Activated CD8-positive, alpha-beta memory T cell treated with anti-CD3 and anti-CD28 coated beads for 4 hours (primary cell): ENCODE measurements around the gene CDC42EP2.
A peak's percentile ranks its signal among the peaks of the same experiment; 100 is the strongest.
"Not testable (repeated sequence)": the region's sequence is repeated elsewhere in the genome, so short reads cannot be mapped to it uniquely, and the experiment has no call there.

Experiments
- DNase-seq, 2 donors: peaks; one replicate each; pipeline ENCODE4 v3.0.0-alpha.2; 2020; ENCODE audit warnings: low read depth in 2 of 2

CDC42EP2 gene

DNA sequence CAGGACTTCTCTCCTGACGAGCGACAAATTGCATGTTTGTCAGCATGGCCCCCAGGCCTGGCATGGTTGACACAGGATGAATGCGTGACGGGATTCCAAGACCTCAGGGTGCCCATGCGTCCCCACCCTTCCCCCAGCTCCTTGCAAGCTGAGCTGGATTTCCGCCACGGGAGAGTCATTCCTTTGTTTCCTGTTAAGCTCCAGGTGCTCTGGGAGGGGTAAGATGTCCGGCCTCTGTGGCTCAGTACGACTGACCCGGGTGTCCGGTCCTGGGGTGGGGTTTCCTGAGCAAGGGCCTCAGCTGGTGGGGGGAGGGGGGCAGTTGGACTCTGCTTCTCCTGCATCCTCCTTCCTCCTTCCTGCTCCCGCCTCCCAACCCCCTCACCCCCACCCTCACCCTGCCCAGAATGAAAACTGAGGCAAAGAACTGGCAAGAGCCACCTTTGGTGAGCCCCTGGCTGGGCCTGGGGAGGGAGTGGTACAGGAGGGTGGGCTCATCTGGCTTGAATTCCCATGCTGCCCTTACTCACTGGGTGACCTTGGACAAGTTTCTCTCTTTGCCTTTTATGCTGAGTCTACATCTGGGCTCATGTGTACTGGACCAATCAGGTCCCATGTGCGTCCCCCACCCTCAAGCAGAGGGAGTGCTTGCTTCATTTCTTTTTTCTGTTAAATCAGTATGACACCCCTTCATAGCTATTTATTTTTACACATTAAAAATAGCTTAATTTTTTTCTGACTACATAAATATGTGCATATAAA is 2.5 kb downstream of the CDC42EP2 start:
- no peak for DNase-seq

DNA sequence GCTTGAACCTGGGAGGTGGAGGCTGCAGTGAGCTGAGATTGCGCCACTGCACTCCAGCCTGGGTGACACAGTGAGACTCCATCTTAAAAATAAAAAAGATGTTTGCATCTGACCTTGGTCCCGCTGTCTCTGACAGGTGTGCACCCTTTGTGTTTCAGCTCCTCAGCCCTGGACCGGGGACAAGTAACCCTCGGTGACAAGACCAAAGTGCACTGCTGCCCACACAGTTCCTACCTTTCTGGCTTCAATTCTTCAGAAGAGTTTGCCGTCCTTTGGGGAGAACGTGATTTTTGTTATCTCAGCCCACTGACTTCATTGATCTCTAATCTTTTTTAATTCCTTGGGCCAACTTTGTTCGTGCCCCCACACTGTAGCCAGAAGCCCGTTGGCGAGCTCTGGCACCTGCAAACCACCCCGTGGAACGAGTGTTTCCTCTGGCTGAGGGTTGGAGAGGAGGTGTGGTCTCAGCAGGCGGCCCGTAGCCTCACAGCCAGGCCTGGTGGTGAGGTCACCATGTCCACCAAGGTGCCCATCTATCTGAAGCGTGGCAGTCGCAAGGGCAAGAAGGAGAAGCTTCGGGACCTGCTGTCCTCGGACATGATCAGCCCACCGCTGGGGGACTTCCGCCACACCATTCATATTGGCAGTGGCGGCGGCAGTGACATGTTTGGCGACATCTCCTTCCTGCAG is 5.9 kb downstream of the CDC42EP2 start:
- DNase-seq = no peak

DNA sequence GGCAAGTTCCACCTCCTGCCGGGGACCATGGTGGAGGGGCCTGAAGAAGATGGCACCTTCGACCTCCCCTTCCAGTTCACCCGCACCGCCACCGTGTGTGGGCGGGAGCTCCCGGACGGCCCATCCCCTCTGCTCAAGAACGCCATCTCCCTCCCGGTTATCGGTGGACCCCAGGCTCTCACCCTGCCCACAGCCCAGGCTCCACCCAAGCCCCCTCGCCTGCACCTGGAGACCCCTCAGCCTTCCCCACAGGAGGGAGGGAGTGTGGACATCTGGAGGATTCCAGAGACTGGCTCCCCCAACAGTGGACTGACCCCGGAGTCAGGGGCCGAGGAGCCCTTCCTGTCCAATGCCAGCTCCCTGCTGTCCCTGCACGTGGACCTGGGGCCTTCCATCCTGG is 6.4 kb downstream of the CDC42EP2 start:
- DNase-seq = no peak

DNA sequence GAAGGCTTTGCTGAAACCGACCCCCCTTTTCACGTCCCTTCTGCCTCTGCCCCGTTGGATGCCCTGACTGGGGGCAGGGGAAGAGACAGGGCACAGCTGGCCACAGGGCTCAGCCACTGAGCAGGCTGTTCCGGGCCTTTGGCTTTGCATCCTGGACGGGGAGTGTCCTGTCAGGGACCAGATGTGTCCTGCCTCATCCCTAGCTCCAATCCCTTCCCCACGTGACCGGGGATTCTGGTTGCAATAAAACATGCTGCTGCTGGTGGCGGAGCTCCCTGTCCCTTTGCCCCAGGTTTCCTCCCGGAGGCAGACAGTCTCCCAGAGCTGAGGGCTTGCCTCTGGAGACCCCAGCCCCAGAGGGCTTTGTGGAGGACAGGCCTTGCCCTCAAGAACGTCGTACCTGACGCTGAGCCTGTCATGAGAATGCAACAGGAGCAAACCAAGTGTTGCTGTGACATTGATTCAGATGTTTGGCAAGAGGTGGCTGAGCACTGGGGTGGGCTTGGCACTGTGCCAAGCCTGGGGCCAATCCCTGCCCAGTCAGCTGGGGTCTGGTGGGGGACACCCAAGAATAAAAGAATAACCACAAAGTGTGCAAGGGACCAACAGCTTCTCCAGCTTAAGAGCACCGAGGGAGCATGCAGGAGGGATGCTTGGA is 7.3 kb downstream of the CDC42EP2 start:
- DNase-seq = no peak

DNA sequence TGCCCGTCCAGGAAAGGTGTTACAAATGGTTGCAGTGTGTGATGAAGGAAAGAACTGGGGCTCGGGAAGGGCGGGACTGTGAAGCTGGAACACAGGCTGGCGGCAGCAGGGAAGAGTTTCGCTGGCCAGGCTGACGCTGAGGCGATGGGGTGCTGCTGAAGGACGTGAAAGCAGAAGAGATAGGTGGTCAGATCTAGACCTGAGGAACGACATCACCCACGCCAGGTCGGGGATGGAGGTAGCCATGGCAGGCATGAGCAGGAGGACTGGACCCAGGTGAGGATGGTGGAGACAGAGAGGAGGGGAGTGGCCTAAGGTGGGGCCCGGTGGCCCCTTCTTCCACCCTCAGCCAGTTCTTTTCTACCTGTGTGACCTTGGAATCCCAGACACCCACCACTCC is 9.1 kb downstream of the CDC42EP2 start:
- DNase-seq = no peak

DNA sequence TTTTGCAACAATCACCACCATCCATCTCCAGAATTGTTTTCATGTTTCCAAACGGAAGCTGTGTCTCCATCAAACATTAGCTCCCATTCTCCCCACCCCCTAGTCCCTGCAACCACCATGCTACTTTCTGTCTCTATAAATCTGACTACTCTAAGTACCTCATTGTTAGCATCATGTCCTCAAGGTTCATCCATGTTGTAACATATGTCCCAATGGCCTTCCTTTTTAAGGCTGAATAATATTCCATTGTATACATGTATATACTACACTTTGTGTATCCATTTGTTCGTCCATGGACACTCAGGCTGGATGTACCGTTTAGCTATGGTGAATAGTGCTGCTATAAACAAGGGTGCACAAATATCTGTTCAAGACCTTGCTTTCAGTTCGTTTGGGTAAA is 10.8 kb downstream of the CDC42EP2 start:
- DNase-seq = no peak

DNA sequence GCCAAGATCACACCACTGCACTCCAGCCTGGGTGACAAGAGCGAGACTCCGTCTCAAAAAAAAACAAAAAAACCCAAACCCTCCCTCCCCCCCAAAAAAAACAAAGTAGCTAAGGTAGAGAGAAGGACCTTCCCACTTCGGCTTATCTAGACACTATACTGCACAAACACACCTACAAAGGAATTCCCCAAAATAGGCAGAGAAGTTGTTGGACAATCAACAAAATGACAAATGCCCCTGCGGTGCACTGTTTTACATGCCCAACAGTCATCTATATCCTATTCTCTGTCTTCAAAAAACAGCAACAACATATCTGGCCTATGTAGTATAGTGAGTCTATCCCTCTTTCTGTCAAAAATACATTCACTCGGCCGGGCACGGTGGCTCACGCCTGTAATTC is 12.4 kb downstream of the CDC42EP2 start:
- DNase-seq = no peak

DNA sequence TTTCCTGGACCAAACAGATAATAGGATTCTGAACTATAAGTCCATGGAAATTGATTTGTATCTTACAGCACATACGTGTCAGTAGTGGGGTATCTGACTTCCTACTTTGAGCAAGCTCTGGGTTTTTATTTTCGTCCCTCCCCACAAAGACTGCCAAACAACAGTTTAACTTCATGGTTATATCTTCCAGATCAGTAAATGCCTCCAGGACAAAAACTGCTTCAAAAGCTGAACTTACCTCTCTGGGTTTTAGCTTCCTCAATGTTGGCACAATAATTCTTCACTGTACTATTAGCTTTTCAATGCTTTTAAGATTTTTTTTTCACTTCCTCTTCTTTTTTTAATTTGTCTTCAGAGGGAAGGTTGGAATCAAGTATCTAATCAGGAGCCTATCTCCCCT is 14.8 kb downstream of the CDC42EP2 start:
- no peak for DNase-seq

DNA sequence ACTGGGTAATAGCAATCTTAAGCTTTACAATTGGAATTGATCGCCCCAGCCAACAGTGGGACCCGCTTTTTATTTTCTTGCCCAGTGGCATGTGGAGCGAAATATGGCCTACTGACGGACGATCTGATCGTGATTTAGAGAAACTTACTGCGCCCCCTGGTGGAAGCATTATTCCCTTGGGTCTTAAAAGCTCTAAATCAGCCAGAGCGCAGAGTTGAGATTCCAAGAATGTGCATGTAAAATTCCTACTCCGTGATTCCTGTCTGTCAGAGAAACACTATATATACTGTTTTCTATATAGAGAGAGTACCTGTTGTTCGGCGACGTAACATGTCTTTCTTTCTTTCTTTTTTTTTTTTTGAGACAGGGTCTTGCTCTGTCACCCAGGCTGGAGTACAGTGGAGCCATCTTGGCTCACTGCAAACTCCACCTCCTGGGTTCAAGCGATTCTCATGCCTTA is 15.3 kb downstream of the CDC42EP2 start:
- peak; percentile 68 to 69 for DNase-seq

DNA sequence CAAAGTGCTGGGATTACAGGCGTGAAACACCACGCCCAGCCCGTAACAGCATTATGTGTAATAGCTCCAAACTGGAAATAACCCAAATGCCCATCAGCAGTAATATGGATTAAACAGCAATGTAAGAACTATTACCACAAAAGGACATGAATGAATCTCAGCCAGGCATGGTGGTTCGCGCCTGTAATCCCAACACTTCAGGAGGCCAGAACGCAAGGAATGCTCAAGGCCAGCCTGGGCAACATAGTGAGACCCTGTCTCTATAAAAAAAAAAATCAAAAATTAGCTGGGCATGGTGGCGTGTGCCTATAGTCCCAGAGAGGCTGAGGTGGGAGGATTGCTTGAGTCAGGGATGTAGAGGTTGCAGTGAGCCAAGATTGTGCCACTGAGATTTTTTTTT is 15.9 kb downstream of the CDC42EP2 start:
- no peak for DNase-seq

DNA sequence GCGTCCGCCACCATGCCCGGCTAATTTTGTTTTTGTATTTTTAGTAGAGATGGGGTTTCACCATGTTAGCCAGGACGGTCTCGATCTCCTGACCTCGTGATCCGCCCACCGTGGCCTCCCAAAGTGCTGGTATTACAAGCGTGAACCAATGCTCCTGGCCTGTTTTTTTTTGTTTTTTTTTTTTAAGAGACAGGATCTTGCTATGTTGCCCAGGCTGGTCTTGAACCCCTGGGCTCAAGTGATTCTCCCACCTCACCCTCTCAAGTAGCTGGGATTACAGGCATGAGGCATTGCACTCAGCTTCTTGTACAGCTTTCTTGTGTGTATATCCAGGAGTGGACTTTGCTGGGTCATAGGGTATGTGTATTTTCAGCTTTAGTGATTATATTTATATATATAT is 17.9 kb downstream of the CDC42EP2 start:
- DNase-seq = not testable (repeated sequence)

DNA sequence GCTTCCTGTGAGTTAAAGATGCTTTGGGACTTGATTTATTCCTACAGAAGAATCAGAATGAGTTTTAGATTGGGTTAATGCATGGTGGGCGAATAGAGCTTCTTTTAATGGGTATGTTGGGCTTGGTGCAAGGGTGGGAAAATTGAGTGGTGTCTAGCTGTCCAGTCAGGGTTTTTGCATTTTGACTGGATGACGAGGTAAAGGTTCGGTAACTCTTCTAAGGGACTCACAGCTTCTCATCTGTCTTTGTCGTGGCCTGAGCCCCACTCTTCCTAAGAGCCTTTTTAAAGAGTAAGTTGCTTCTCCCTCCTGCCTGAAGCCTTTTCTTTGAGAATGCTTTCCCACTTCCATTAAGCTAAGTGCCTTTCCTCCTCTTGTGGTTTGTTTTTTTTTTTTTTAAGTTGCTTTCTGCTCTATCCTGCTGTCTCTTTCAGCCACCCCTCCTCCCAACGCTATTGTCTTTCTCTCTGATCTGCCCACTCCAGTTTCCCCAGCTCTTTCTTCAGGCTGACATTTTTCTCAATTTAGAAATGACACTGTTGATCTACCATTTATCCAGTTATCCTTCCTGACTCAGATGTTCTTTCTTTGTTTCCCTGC is 20.1 kb downstream of the CDC42EP2 start:
- no peak for DNase-seq

DNA sequence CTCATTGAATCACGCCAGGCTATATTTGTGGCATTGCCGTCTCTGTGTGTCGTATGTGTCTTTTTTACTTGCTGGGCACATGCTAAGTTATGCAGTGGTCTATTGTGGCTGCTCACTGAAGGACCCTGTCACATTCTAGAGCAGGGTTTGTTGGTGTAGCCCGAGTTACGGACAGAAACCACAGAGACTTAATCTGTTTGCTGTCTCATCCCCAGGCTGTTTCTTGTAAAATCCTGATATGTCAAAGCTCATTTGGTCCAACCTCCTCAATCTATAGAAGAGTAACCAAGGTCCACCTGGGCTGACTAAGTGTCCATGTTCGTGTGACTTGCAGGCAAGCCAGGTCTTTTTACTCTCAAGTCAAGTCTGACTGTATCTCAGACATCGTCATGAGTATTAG is 24.0 kb downstream of the CDC42EP2 start:
- no peak for DNase-seq

DNA sequence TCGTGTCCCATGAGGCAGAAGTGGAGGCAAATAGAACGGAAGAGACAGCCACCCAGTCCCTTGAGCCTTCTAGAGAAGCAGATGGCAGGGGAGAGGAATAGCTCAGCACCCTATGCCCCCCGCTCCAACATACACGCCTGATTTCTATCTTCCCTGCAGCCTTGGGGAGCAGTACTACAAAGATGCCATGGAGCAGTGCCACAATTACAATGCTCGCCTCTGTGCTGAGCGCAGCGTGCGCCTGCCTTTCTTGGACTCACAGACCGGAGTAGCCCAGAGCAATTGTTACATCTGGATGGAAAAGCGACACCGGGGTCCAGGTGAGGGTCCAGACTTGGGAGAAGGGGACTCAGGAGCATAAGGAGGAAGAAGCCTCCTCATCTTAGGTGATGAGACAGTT is 25.6 kb downstream of the CDC42EP2 start:
- DNase-seq = no peak

DNA sequence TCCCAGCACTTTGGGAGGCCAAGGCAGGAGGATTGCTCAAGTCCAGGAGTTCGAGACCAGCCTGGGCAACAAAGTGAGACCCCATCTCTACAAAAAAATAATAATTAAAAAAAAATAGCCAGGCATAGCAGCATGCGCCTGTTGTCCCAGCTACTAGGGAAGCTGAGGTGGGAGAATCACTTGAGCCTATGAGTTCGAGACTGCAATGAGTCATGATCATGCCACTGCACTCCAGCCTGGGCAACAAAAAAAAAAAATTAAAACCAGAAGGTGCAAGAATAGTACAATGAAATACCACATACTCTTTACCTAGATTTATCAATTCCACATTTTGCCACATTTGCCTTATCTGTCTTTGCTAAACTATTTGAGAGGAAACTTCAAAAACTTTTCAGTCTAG is 27.2 kb downstream of the CDC42EP2 start:
- no peak for DNase-seq

DNA sequence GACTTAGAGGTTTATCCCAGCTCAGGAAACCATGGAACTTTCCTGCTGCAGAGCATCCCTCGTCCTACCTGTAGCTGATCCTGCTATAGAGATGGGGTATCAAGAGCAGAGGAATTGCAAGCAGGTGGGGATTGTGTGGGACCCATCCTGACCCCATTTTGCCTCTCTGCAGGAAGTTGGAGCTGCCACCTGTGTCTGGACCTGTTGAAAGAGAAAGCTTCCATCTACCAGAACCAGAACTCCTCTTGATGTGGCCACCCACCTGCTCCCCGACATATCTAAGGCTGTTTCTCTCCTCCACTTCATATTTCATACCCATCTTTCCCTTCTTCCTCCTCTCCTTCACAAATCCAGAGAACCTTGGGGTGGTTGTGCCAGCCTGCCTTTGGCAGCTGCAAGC is 36.8 kb downstream of the CDC42EP2 start:
- DNase-seq = no peak

DNA sequence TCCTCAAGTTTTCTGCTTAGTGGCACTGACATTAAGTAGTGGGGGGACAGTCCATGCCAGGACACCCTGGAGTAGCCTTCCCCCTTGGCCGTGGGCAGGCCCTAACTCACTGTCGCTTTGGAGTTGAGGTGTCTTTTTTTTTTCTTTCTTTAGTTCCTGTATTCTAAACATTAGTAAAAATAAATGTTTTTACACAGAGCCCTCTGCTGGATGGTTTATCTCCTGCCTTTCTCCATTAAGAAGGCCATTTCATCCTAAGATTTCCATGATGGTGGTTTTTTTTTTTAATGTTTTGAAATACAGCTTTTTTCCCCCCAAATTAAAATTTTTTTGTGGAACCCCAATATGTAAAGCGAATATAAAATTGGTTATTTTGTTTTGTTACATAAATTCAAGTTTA is 38.1 kb downstream of the CDC42EP2 start:
- no peak for DNase-seq

DNA sequence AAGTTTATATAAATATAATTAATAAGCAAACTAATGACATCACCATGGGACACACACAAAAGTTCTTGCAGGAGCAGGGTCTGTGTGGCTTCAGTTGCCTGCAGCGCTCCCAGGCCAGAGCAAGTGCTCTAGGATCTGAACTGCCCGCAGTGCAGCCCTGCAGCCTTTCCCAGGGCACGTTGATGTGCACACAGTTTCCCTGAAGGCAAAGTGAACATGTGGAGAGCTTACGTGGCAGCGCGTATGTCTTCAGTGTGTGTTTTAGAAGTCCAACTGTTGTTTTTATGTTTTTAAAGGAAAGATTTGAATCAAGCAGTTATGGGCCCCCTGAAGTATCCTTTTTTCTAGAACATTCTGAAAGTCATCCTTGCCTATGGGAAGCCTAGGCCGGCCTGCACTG is 38.7 kb downstream of the CDC42EP2 start:
- DNase-seq = no peak

DNA sequence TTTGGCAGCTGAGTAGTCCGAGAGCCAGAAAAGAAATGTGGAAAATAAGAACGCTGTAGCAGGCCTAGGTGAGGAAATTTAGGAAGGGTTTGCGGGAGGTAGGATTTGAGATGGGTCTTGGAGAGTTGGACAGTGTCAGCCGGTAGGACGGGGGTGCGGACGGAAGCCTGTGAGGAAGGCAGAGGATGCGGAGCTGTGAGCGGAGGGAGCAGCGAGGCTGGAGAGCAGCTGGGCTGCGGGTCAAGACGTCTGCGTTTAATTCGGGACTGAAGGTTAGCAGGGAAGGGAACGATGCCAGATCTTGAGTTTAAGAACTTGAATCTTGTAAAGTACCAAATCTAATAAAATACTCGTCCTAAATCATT is 39.2 kb downstream of the CDC42EP2 start:
- DNase-seq = no peak

DNA sequence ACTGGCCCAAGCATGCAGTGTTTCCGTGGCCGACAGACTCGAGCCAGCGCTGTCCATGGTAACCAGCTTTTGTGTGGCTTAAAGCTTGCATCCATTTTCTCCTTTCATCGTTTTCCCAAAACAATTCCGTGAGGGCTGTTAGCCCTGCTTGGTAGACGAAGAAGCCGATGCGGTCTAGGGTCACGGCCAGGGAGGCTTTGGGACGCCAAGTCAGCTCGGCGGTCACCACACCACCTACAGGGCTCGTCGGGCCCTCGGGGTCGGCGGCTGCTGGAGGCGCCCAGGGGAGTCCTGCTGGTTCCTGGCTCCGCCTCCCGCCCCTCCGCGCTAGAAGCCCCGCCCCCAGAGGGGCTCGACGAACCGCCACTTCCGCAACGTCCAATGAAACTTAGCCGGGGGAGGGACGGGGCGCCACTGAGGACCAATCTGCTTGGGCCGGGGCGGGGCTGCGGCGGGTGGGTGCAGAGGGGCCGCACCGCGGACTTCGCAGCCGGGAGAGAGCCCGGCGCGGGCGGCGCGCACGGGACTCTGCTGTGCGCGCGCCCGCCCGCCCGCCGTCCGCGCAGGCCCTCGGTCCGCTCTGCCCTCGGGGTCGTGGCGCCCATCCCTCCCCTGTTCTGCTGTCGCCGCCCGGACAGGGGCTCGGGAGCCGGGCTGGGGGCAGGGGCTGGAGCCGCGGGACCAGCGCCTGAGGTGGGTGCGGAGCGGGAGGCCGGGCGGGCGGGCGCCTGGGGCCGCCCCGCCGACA is 39.8 kb downstream of the CDC42EP2 start, which contains the start of gene TIGD3:
TSS of gene TIGD3 (plus strand) at position 487 of the 748 bp plus-strand sequence. CDS start 1,058 bp downstream, outside the sequence.
- DNase-seq = peak; percentile 94 to 95

DNA sequence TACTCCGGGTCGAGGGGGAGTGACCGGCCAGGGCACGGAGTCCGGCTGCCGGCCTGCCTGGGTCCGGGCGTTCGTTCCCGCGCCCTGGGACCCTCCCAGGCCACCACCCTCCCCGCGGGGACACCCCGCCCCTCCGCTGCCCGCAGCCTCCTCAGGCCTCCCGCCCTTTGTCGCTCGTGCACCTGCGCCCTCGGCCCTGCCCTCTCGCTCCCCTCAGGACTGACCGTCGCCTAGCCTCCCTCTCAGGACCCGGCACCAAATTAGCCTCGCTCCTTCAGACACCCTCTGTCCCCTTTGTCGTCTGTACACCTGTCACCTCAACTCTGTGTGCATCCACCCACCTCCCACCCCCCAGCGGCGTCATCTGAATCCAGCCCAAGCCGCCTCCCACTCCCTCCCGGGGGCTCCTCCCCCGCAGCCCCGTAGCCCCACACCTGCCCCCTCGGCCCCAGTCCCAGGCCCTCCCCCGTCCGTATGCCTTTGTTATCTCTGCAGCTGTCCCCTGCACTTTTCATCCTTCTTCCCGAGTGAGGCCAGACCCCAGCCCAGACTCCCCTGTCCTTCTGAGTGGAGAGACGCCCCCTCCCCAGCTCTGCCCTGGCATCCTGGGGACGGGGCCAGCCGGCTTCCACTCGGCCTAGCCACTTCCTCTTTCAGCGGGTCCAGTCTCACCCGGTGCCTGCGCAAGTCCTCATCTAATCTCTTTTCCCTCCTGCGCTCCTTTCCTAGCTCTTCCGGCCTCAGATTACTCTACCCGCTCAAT is 40.5 kb downstream of the CDC42EP2 start:
- DNase-seq = peak in 1 of 2 donors; percentile 40
